Thyroid gland (tissue), 4 donors: ENCODE results near the gene PCK2.

ENCODE experiments used
- POLR2A ChIP-seq, 2 donors: fragments of 450-650 bp; IDR thresholded peaks; one replicate each; pipeline ENCODE4 v1.6.1; 2017; ENCODE audit warnings: antibody characterized with exemption in 2 of 2, mild to moderate bottlenecking in 2 of 2, moderate library complexity in 1 of 2
- TF ChIP-seq, protein P1 (sequence below), 6 experiments: fragments of 200-600 bp in 3 of 6; fragments of 450-650 bp in 3 of 6; sonication (generic) in 3 of 6; IDR thresholded peaks; one replicate each; pipeline ENCODE4 v1.5.1; 2016 to 2019; ENCODE audit warnings: antibody characterized with exemption in 6 of 6, mild to moderate bottlenecking in 2 of 6, inconsistent platforms in 1 of 6, moderate library complexity in 1 of 6

DNA sequence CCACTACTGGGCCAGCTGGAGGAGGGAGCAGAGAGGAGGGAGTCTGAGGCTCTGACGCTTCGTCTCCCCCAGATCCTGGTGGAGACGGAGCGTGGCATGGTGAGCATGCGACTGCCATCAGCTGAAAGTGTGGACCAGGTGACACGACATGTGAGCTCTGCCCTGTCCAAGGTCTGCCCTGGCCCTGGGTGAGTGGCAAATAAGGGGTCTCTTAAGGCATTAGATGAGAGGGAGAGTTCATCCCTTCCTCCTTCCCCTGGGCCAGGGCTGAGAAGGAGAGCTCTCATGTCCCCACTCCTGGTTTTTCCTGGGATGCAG lies 39.8 kb upstream of the PCK2 start:
- TF ChIP-seq, protein P1, sequence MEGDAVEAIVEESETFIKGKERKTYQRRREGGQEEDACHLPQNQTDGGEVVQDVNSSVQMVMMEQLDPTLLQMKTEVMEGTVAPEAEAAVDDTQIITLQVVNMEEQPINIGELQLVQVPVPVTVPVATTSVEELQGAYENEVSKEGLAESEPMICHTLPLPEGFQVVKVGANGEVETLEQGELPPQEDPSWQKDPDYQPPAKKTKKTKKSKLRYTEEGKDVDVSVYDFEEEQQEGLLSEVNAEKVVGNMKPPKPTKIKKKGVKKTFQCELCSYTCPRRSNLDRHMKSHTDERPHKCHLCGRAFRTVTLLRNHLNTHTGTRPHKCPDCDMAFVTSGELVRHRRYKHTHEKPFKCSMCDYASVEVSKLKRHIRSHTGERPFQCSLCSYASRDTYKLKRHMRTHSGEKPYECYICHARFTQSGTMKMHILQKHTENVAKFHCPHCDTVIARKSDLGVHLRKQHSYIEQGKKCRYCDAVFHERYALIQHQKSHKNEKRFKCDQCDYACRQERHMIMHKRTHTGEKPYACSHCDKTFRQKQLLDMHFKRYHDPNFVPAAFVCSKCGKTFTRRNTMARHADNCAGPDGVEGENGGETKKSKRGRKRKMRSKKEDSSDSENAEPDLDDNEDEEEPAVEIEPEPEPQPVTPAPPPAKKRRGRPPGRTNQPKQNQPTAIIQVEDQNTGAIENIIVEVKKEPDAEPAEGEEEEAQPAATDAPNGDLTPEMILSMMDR (IDR thresholded peaks at IDR 0.05), result no peak
- TF ChIP-seq POLR2A (IDR thresholded peaks at IDR 0.05), result no peak
